Mesodermal cell (in vitro differentiated cells): ENCODE data around the gene INO80E.
A peak's percentile ranks its signal among the peaks of the same experiment; 100 is the strongest.
"Not testable (repeated sequence)": the region's sequence is repeated elsewhere in the genome, so short reads cannot be mapped to it uniquely, and the experiment has no call there.

Experiments used
- H3K27ac ChIP-seq: 2 replicates; pipeline ENCODE4 v1.7.0; 2013; ENCODE audit warnings: mild to moderate bottlenecking, low read depth, low read length, moderate library complexity; ENCODE audit not compliant: severe bottlenecking
- H3K36me3 ChIP-seq: 2 replicates; pipeline ENCODE4 v1.7.1; 2013; ENCODE audit warnings: mild to moderate bottlenecking, low read length, moderate library complexity; ENCODE audit not compliant: control insufficient read depth, insufficient read depth
- H3K4me1 ChIP-seq: one replicate; pipeline ENCODE4 v1.7.1; 2013; ENCODE audit warnings: mild to moderate bottlenecking, low read length; ENCODE audit not compliant: insufficient read depth, control insufficient read depth, poor library complexity, severe bottlenecking
- H3K4me3 ChIP-seq: 2 replicates; pipeline ENCODE4 v1.7.0; 2013; ENCODE audit warnings: low read length, control low read depth, mild to moderate bottlenecking; ENCODE audit not compliant: insufficient read depth, poor library complexity, severe bottlenecking; ENCODE audit errors: extremely low read depth
- H3K9me3 ChIP-seq: 2 replicates; pipeline ENCODE4 v1.7.1; 2013; ENCODE audit warnings: mild to moderate bottlenecking, low read length, moderate library complexity; ENCODE audit not compliant: control insufficient read depth
- WGBS, 2 experiments: methylation state at CpG; one replicate each; pipeline ENCODE4 v1.1.5; 2013; ENCODE audit warnings: missing lambda C conversion rate in 2 of 2; ENCODE audit not compliant: insufficient coverage in 2 of 2; 5-methylcytosine and 5-hydroxymethylcytosine counted together

The INO80E gene

GRCh38 chr16:30040690-30041089 lies 44.6 kb downstream of the INO80E start:
- not testable (repeated sequence) for H3K36me3 ChIP-seq, H3K27ac ChIP-seq, H3K9me3 ChIP-seq, H3K4me1 ChIP-seq, H3K4me3 ChIP-seq
- 67 to 82% methylated on average over 1 to 4 of the region's 5 CpGs for WGBS, 2 experiments

- Histone ChIP-seq H3K9me3 (no peaks in the 10 kb centered on the region), H3K27ac (no peak overlapping the region), H3K36me3 (no peaks in the 10 kb centered on the region), H3K4me1 (no peaks in the 10 kb centered on the region), H3K4me3 (no peak overlapping the region)
- WGBS, 2 experiments = no CpG with 5 or more reads among the region's 5 CpGs
Observed at GRCh38 chr16:30041841-30042240, 45.8 kb downstream of the INO80E start.

- Histone ChIP-seq H3K4me1 (peaks cover 12% of the 10 kb centered on the region), H3K36me3 (no peaks in the 10 kb centered on the region), H3K9me3 (no peaks in the 10 kb centered on the region), H3K27ac (no peak overlapping the region), H3K4me3 (no peak overlapping the region)
- 77% methylated on average over 5 of the region's 8 CpGs; no CpG with 5 or more reads in 1 of the 2 experiments for WGBS, 2 experiments
Observed at GRCh38 chr16:30046178-30046577, 50.1 kb downstream of the INO80E start.

- peaks cover 12% of the 10 kb centered on the region for H3K4me1 ChIP-seq
- H3K9me3 ChIP-seq = no peaks in the 10 kb centered on the region
- H3K4me3 ChIP-seq = no peak overlapping the region
- no CpG with 5 or more reads among the region's 1 CpG for whole genome bisulfite sequencing, 2 experiments
- H3K36me3 ChIP-seq = no peaks in the 10 kb centered on the region
- no peak overlapping the region for H3K27ac ChIP-seq
Observed at GRCh38 chr16:30046588-30046987, 50.5 kb downstream of the INO80E start.

- peaks cover 24% of the 10 kb centered on the region for H3K4me1 ChIP-seq
- WGBS, 2 experiments = 93 to 95% methylated on average over 7 of the region's 8 CpGs
Observed at GRCh38 chr16:30049871-30050270, 53.8 kb downstream of the INO80E start.

GRCh38 chr16:30051518-30051917 lies 55.5 kb downstream of the INO80E start:
- H3K36me3 ChIP-seq = peaks cover 8% of the 10 kb centered on the region
- H3K4me3 ChIP-seq = no peak overlapping the region
- WGBS, 2 experiments = 60 to 79% methylated on average over 3 of the region's 3 CpGs
- H3K4me1 ChIP-seq = peaks cover 27% of the 10 kb centered on the region
- H3K27ac ChIP-seq = peak overlapping the region; percentile 89
- no peaks in the 10 kb centered on the region for H3K9me3 ChIP-seq

More at GRCh38 chr16:30049871-30050270, 53.8 kb downstream of the INO80E start:
- Histone ChIP-seq H3K9me3 (no peaks in the 10 kb centered on the region), H3K27ac (no peak overlapping the region), H3K4me3 (no peak overlapping the region), H3K36me3 (no peaks in the 10 kb centered on the region)

- peaks cover 14% of the 10 kb centered on the region for H3K36me3 ChIP-seq
- H3K27ac ChIP-seq = peak overlapping the region; percentile 93
- WGBS, 2 experiments = 4 to 5% methylated on average over 18 to 23 of the region's 58 CpGs
- H3K4me3 ChIP-seq = peak overlapping the region; percentile 88
- H3K9me3 ChIP-seq = no peaks in the 10 kb centered on the region
- H3K4me1 ChIP-seq = peaks cover 27% of the 10 kb centered on the region
Observed at GRCh38 chr16:30052671-30053372, 56.8 kb downstream of the INO80E start.

- no peaks in the 10 kb centered on the region for H3K9me3 ChIP-seq
- 17 to 20% methylated on average over 13 to 15 of the region's 19 CpGs for WGBS, 2 experiments
- H3K4me1 ChIP-seq = peaks cover 27% of the 10 kb centered on the region
- H3K4me3 ChIP-seq = peak overlapping the region; percentile 88
- peak overlapping the region; percentile 93 for H3K27ac ChIP-seq
- peaks cover 17% of the 10 kb centered on the region for H3K36me3 ChIP-seq
Observed at GRCh38 chr16:30053376-30054015, 57.5 kb downstream of the INO80E start.

- Histone ChIP-seq H3K36me3 (peaks cover 24% of the 10 kb centered on the region), H3K27ac (no peak overlapping the region), H3K4me3 (peak overlapping the region; percentile 88), H3K4me1 (peaks cover 22% of the 10 kb centered on the region), H3K9me3 (no peaks in the 10 kb centered on the region)
- 75 to 76% methylated on average over 8 of the region's 8 CpGs for WGBS, 2 experiments
Observed at GRCh38 chr16:30054451-30054850, 58.4 kb downstream of the INO80E start.

- Histone ChIP-seq H3K36me3 (peaks cover 30% of the 10 kb centered on the region), H3K4me3 (peak overlapping the region; percentile 8), H3K4me1 (peaks cover 22% of the 10 kb centered on the region), H3K9me3 (no peaks in the 10 kb centered on the region), H3K27ac (no peak overlapping the region)
- WGBS, 2 experiments = 24 to 30% methylated on average over 8 to 9 of the region's 10 CpGs
Observed at GRCh38 chr16:30054959-30055553, 59.0 kb downstream of the INO80E start.
